ENCODE data around the gene UTF1.

- TF ChIP-seq SIN3A (IDR thresholded peaks at IDR 0.05; ENCODE audit: borderline replicate concordance, insufficient read depth, low read length) = no peak
- no peak for TF ChIP-seq POLR2AphosphoS5 (IDR thresholded peaks at IDR 0.05; ENCODE audit: low read depth, low read length)
- 0 out of 4 replicates have a peak, but pooled peaks of 1 of the 2 experiments have one; percentile 25 for TF ChIP-seq REST (IDR thresholded peaks at IDR 0.05; ENCODE audit: insufficient read depth in 1 of 2, low read depth in 2 of 2, low read length in 2 of 2)
These were observed 27.6 kb downstream of the UTF1 start for GRCh38 chr10:133257489-133258065.
